NCI-H69 (cell line): ENCODE data around the gene TBRG4.

Experiments
- DNase-seq: peaks from one replicate; lab custom pipeline; 2025; lab: John Stamatoyannopoulos, UW

TBRG4 gene

DNA sequence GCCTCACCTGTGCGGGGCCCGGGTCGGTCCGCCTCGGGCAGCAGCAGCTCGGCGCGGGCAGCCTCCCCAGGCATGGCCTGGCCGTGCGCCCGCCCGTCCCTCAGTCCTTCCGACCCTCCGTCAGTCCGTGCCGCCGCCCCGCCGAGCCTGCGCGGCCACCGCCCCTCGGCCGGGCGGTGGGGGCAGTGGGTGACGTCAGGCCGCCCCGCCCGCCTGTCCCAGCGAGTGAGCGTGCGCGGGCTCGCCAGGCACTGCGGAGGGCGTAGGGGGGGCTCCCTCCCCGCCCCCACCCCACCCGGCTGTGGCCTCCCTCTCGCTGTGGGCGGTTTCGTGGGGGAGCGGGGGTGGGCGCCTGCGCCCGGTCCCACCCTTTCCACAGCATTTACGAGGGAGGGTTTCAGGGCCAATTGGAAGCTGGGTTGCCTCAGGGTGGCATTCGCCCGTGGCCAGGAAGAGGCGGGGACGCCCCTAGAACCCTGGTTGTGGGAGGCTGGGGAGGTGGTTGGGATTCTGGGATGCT is 22.6 kb downstream of the TBRG4 start, which contains the start of gene NACAD:
TSS of gene NACAD (minus strand) at position 149 of the 520 bp plus-strand sequence. CDS start at position 74, 75 bp downstream.
- peak; percentile 92 for DNase-seq

DNA sequence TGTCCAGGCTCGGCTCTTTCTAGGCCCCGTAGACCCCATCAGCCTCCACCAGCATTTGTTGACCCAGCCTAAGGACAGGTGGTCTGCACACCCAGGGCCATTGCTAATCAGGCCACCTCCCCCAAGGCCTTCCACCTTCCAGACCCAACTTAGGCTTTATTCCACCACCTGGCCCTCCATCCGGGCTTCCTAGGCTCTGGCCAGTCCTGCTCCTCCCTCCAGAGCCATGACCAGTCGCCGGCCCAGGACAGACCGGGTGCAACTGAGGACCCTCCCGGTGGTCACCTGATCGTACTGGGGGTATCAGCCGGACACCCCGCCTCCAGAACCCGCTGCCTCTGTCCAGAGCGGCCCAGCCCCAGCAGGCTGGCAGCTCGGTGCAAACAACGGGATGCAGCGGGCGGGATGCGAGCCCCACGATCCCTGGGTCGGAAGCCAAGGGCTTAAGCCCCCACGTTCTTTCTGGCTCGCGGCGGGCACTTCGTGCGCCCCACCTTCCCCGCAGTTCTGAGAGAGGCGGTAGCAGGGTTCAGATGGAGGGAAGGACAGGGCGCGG is 23.3 kb downstream of the TBRG4 start:
- no peak for DNase-seq

DNA sequence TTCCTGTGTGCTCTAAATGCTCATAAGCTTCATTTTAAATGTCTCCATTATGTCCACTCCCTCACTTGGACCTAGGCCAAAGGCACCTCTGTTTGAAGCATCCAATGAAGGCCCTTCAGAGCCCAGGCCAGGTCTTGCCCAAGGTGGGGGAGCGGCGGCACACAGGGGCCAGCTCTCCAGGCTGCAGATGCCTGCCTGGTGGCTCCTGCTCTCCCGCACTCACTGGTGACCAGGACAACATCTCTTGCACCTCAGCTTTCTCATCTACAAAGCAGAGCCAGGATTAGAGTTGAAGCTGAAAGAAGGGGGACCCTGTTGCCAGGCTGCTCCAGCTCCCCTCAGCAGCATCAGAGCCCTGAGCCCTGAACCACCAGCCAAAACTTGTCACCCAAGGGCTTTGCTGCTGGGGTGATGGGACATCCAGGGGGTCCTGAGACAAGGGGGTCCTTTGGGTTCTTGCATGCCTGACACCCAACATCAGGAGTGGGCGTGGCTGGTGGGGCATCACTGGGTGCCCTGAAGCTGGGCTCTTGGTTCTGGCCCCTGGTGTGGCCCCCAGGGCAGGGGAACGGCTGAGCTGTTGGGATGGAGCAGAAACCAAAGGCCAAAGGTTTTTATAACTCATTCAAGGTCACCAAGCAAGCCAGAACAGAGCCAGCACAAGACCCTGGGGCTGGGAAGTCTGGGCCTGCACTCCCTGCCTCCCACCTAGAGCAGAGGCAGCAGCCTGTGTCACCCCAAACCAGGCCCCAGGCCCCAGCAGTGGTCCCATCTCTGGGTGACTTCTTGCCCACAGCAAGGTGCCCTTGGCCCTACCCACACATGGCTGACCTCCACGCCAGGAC is 24.0 kb downstream of the TBRG4 start:
- DNase-seq, result no peak

DNA sequence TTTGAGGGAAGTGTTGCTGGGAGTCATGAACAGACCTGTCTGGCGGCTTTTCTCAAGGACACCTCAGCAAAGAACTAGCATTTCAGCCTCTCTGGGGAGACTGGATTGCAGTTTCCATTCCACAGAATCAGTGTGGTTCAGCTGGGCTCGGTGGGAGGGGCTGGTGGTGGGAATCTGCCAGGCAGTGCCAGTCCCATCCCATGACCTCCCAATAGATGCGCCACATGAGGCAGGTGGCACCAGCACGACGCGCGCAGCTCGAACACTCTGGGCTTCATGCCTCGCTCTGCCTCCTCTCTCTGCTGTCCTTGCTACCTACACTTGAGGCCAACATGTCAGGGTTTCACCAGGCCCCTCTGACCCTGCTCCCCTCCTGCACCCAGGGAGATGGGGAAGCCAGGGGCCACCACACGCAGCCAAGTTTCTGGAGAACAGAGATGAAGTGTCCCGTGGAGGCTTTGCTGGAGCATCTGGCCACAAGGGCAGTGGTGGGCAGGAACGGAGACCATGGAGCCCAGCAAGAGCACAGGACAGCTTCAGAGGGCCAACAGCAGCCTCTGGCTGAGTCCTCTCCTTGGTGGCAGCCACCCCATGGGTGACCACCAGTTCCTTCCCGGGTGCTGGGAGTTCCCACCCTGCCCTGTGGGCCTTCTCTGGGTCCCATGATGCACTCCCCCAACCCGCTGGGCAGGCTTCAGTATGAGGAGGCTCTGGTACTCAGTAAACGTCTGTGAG is 25.0 kb downstream of the TBRG4 start:
- DNase-seq, result no peak

DNA sequence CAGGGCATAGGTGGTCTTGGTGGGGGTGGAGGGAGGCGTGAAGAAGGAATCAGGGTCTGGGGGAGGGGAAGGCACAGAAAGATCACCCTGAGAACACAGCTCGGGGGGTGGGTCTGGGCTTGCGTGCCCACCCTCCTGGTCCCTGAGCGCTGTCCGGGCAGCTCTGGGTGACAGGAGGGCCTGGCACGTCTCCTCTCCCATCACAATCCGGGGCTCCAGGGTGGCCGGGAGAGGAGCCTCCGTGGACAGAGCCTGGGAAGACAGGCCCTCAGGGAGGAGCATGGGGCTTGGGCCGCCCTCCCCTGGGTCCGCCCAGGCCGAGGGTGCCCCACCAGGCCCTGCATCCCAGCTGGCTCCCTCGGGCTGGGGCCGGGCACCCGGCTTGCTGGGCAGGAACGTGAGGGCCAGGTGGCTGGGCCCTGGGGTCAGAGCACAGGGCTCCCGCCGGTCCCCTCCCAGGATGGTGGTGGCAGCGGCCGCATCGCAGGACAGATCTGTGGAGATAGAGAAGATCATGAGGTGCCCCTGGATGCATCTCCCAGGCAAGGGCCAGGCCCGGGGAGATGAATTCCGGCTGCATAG is 25.8 kb downstream of the TBRG4 start:
- DNase-seq, result no peak

DNA sequence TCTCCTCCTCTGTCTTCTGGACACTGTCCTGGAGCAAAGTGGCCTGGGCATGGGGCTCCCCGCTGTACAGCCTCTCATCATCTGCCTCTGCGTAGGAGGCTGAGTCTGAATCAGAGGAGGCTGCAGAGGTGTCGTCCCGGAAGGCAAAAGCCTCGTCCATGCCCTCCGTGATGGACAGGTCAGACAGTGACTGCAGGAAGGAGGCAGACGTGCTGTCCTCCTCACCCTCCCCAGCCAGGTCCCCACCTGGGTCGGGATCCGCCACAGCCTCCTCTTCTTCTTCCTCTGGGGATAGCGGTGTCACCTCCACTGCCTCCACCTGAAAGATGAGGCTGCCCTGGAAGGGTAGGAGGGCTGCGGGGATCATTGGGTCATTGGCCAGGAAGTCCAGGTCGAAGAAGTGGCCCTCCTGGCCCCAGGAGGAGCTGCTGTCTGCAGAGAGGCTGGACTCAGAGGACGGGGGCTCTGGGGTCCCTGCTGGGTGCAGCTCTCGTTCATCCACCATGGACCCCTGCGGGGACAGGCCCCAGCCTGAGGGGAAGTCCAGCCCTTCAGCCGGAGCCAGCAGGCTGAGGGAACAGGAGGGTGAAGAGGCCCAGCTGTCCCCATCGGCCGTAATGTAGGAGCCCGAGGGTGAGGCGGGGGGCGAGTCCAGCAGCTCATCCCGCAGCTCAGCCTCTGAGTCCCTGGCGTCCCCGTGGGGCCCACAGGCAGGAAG is 26.4 kb downstream of the TBRG4 start:
- no peak for DNase-seq

DNA sequence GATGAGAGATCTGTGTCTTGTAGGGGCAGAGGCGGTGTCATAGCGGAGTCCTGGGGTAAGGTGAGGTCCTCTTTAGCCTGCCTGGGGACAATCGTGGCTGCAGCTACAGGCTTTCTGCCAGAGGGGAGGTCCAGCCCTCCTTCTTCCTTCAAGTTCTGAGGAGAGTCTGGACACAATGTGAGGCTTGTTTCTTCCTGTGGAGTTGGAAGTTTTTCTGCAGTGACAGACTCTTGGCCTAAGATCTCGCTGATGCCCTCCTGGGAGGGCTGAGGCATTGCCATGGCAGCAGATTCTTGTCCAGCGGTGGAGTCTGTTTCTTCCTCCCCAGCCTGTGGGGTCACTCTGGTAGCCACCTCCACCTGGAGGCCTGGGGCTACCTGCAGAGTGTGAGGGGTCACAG is 27.2 kb downstream of the TBRG4 start:
- DNase-seq, result no peak

DNA sequence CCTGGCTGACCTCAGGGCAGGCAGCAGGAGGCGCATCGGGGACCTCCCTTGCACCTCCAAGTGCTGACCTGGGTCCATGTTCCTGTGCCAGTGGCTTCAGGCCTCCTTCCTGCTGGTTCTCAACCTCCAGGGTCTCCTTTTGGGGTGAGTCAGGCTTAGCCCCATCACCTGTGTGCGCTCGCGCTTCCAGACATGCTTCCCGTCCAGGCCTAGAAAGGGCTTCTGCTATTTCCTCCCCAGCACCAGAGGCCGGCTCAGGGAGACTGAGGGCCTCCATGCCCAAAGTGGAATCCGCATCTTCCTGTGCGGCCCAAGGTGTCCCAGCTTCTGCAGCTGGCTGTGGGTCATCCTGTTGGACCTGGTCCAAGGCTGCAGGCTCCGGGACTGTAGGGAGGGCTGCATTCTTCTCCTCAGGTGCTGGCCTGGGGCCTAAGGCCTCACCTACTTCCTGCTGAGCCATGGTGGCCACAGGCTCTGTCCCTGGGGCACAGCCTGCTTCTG is 28.6 kb downstream of the TBRG4 start:
- no peak for DNase-seq

DNA sequence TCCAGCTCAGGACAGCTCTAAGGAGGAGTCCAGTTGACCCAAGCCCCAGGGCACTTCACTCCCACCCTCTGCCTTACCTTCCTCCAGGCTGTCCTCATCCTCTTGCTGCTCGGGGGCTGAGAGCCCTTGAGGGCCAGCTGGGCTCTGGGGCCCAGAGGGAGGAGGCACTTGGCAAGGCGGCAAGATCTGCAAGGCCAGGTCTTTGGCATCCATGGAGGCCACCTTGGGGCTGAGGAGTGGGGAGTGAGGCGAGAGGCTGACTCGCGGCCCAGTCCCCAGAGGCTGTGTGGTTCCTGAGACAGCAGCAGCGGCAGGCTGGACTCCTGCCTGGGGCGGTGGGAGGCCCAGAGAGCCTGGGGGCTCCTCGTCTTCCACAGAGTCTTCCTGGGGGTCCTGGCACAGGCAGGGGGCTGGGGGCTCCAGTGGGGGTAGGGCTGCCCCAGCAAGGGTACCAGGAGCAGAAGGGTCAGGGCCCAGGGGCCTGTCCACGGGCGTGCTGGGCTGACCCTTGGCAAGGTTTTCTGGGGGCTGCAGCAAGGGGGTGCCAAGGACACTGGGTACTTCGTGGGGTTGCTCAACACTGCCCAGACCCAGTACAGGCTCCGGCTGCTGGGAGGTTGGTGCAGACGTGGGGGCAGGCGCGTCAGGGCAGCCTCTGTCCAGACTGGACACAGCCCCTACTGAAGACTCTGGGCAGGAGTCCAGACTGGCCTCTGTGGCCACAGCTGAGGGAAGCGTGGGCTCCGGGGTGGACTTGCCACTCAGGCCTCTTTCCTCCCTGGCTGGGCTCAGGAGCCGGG is 29.3 kb downstream of the TBRG4 start:
- no peak for DNase-seq

DNA sequence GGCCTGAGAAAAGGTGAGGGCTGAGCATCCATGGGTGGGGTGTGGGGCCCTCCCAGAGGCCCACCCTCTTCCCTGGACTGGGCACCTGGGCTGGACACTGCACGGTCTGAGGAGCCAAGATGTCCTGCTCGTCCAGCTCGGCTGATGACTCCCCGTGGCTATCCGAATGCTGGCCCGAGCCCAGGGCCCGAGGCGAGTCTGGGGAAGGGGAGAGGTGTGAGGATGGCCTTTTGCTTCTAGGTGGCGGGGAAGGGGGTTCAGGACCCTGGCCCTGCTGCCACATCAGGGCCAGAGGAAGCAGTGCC is 29.9 kb downstream of the TBRG4 start:
- no peak for DNase-seq

DNA sequence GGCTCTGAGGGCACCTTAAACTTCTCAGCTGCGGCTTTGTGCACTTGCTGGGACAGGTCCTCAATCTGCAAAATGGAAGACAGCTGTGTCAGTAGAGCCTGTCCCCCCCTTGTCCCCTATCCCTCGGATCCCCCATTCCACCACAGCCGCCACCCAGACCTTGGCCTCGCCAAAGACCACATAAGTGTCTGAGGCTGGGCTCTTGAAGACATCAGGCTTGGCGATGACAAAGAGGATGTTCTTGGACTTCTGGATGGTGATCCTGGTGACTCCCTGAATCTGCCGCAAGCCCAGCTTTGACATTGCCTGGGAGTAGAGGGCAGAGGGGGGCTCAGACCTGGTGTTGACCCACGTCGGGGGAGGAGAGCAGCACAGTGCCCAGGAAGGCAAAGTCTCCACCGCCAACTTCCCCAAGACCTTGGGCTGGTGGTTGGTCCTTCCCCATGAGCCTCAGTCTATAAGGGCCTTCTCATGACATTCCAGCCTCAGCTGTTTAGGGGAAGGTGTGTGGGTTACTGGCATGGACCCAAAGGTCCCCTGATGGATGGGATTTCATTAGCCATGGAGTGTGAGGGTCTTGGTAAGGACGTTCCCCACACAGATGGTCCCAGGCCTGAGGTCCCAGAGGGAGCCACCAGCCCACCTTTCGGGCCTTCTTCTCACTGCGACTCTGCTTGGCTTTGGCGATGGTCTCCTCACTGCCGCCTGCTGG is 30.4 kb downstream of the TBRG4 start:
- no peak for DNase-seq

DNA sequence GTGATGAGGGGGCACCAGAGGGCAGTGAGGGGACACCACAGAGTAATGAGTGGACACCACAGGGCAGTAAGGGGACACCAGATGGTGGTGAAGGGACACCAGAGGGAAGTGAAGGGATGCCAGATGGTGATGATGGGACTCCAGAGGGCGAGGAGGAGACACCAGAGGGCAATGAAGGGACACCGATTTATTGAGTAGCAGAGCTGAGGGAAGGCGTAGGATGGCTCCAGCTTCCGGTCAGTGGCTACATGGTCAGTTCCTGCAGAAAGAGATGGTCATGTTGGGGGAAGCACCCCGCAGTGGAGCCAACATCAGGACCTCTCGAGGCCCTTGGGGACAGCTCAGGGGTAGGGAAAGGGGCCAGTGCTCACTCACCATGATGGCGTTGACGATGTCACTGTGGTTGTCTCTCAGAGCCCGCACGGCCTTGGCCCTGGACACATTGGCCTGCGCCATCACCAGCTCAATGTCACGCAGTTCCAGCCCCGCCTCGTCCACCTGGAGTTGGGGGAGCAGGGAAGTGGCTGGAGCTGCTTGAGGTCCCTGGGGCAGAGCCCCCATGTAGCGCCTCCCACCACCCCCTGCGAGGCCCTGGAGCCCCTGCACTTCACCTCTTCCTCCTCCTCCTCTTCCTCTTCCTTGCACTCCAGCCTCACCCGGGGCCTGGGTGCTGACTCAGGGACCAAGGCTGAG is 31.1 kb downstream of the TBRG4 start:
- no peak for DNase-seq

DNA sequence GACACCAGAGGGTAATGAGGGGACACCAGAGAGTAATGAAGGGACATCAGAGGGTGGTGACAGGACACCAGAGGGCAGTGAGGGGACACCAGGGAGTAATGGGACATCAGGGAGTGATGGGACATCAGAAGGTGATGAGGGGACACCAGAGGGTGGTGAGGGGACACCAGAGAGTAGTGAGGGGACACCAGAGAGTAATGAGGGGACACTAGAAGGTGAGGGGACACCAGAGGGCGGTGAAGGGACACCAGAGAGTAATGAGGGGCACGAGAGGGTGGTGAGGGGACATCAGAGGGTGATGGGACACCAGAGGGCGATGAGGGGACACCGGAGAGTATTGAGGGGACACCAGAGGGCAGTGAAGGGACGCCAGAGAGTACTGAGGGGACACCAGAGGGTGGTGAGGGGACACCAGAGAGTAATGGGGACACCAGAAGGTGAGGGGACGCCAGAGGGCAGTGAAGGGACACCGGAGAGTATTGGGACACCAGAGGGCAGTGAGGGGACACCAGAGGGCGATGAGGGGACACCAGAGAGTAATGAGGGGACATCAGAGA is 33.3 kb downstream of the TBRG4 start:
- DNase-seq, result no peak

DNA sequence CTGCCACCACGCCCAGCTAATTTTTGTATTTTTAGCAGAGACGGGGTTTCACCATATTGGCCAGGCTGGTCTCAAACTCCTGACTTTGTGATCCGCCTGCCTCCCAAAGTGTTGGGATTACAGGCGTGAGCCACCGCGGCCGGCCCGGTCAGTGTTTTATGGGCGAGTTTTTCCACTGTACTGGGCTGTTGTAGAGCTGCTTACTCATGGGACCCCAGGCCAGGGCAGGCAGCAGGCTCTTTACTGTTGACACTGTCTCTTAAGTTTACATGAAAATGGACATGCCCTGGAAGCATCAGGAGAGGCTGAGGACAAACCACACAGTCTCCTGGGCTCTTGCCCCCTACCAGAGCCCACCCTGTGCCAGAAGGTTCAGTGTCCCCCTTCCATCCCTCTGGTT is 33.9 kb downstream of the TBRG4 start:
- DNase-seq, result no peak

DNA sequence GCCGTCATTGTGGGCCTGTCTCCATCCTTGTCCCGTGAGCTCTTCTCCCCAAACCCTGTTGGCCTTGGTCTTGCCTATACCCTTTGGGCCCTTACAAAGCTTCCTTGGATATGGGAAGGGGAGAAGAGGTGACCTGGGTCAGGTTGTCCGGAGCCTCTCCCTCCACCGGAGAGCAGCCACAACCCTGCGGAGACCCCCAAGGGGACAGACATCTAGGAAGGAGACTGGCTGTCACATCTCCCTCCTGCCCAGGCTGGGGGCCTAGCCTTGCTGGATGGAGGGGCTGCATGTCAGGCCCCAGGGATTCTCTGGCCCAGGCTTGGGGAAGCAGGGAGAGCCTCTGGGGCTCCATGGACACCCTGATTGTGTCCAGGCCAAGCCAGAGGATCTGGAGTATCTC is 34.6 kb downstream of the TBRG4 start:
- DNase-seq, result no peak

DNA sequence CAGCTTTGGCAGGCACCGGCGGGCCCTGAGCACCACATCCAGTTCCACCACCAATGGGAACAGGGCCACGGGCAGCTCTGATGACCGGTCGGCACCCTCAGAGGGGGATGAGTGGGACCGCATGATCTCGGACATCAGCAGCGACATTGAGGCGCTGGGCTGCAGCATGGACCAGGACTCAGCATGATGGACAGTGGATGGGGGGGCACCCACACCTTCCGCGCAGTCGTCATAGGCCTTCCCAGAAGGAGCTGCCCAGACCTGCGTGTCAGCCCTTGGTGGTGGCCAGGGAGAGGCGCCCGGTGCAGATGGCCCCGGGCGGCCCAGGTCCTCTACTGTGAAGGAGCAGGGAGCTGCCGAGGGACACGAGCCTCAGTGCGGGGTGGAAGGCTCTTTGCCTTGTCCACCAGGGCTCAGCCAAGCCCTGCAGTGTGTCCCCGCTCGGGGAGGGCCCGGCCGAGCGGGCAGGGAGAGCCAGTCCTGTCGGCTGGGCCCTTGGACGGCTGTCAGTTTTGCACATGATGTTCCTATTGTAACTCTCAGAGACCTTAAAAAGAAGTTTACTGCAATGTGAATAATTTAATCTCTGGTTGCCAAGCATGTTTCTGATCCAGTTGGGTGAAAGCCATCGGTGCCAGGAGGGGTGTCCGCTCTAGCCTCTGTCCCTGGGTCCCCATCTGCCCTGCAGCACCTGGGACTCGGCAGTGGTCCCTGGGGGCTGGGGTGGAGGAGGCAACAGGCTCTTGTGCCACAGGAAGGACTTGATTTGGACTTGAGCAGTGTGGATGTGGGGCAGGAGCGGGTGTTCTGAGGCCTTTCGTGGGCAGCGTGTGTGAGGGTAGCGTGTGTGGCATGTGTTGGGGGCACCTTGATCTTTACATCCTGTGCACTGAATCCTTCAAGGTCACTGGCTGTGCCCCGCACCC is 35.4 kb downstream of the TBRG4 start:
- no peak for DNase-seq

DNA sequence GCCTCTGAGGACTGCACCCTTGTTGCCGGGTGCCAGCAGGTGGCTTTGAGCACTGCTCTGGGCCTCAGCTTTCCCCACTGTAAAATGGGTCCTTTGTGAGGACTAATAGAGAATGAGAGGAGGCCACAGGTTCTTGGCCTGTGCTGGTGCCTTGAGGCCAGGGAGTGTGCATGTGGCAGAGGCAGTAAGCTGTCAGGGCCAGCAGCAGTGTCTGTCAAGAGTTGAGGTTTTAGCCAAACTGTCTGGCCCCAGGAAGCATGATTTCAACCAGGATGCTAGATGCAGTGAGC is 36.2 kb downstream of the TBRG4 start:
- no peak for DNase-seq

DNA sequence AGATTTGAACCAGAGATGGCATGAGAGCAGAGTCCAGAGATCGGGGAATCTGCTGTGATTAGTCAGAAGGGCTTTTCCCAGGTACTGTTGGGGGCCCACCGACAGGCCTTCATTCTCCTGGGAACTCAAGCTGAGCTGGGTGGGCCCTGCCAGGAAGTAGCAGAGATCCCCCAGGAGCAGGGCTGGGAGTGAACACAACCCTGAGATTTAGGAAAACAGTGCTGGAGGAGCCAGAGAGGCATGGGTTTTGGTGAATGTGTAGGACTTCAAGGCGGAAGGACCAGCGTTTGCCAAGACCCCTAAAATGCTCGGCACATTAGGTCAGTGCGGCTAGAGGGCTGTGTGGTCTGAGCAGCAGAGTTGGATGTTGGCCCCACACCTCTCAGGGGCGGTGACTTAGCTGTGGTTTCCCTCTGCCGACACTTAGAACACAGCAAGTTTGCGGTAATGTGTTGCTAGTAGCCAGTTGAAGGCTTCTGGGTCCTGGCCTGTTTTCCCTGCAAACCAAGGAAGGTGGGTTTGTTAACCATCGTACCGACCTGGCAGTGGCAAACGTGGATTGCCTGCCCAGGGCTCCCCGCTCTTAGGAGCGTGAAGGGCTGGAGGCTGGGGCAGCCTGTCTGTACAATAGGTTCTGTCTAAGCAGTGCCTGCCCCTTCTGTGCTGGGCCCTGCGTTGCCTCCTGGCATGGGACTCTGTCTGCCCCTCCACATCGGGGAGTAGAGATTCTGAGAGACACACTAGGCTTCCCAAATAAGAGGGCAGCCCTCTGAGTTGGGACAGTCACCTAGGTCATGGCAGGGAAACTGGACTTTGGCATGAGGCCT is 36.8 kb downstream of the TBRG4 start:
- no peak for DNase-seq
